H1 (cell line): ENCODE results near the gene FBXO21. TPM values are rescaled to one million over a fixed set of nuclear protein-coding genes. Genes with fewer than 3 reads are reported as not detected.

Experiments
- CTCF ChIA-PET: fragments of 300-600 bp; sonication (Branson Sonifier 250); formaldehyde crosslinking; loops from one replicate; lab custom pipeline; 2021; ENCODE audit not compliant: partially characterized antibody; lab: Charles Lee
- POLR2A ChIA-PET: fragments of 300-600 bp; sonication (Branson Sonifier 250); formaldehyde crosslinking; loops from one replicate; lab custom pipeline; 2021; ENCODE audit warnings: inconsistent platforms; ENCODE audit not compliant: partially characterized antibody; lab: Charles Lee
- DNase-seq, 2 experiments: peaks; one replicate each; pipeline versions ENCODE4 v3.0.0 to v3.0.0-alpha.2; 2010 to 2022; ENCODE audit warnings: low spot score in 2 of 2, low read depth in 1 of 2, mixed read lengths in 1 of 2
- FAIRE-seq: peaks from 2 replicates; lab custom pipeline; 2011; peaks lifted over from hg19 to GRCh38; lab: Jason Lieb, UNC
- H2AFZ ChIP-seq: 2 replicates; pipeline ENCODE4 v1.8.1; 2012; ENCODE audit warnings: low read length, inconsistent platforms
- H2AK5ac ChIP-seq: 2 replicates; pipeline ENCODE4 v1.6.1; 2013; ENCODE audit warnings: low read depth, low read length
- H2BK120ac ChIP-seq: replicated peaks from 2 replicates; pipeline ENCODE3; 2013; ENCODE audit warnings: low read depth, low read length, inconsistent platforms
- H2BK12ac ChIP-seq: 2 replicates; pipeline ENCODE4 v1.6.1; 2013; ENCODE audit warnings: low read depth, low read length
- H2BK15ac ChIP-seq: 2 replicates; pipeline ENCODE4 v1.6.1; 2013; ENCODE audit warnings: low read length
- H2BK20ac ChIP-seq: 2 replicates; pipeline ENCODE4 v1.6.1; 2013; ENCODE audit warnings: low read length
- H2BK5ac ChIP-seq: 2 replicates; pipeline ENCODE4 v1.6.1; 2013; ENCODE audit warnings: low read depth, low read length
- H3K14ac ChIP-seq: 2 replicates; pipeline ENCODE4 v1.6.1; 2013; ENCODE audit warnings: inconsistent platforms; ENCODE audit not compliant: insufficient read length
- H3K18ac ChIP-seq: 2 replicates; pipeline ENCODE4 v1.6.1; 2013; ENCODE audit warnings: low read length; ENCODE audit errors: extremely low read depth
- H3K23ac ChIP-seq: 2 replicates; pipeline ENCODE4 v1.6.1; 2013; ENCODE audit warnings: inconsistent platforms; ENCODE audit not compliant: insufficient read length
- H3K23me2 ChIP-seq: 2 replicates; pipeline ENCODE4 v1.6.1; 2013; ENCODE audit warnings: low read depth, low read length
- H3K27ac ChIP-seq: 2 replicates; pipeline ENCODE4 v1.6.1; 2011; ENCODE audit warnings: low read depth, low read length, inconsistent platforms
- H3K27me3 ChIP-seq, 4 experiments: replicated peaks in 1 of 4; 1 replicate in 1 of 4; 2 replicates in 3 of 4; pipeline versions ENCODE4 v1.6.1 to v1.8.1; 2011 to 2013; ENCODE audit warnings: low read length in 3 of 4, mild to moderate bottlenecking in 3 of 4, inconsistent platforms in 2 of 4, mixed read lengths in 2 of 4, moderate library complexity in 1 of 4; ENCODE audit not compliant: control insufficient read depth in 3 of 4, insufficient read depth in 3 of 4; ENCODE audit errors: extremely low read depth in 1 of 4
- H3K36me3 ChIP-seq, 4 experiments: 2 replicates each; pipeline versions ENCODE4 v1.6.1 to v1.8.1; 2011 to 2013; ENCODE audit warnings: mild to moderate bottlenecking in 4 of 4, low read length in 3 of 4, moderate library complexity in 2 of 4, control low read depth in 1 of 4, inconsistent platforms in 1 of 4; ENCODE audit not compliant: insufficient read depth in 4 of 4, control insufficient read depth in 2 of 4
- H3K4ac ChIP-seq: replicated peaks from 2 replicates; pipeline ENCODE3; 2013; ENCODE audit warnings: low read length, low read depth, mixed read lengths, inconsistent platforms; ENCODE audit not compliant: insufficient read length
- H3K4me1 ChIP-seq, 4 experiments: replicated peaks in 1 of 4; 1 replicate in 1 of 4; 2 replicates in 3 of 4; pipeline versions ENCODE4 v1.6.1 to v1.8.1; 2011 to 2013; ENCODE audit warnings: low read length in 3 of 4, inconsistent platforms in 2 of 4, mixed read lengths in 1 of 4; ENCODE audit not compliant: insufficient read depth in 4 of 4, control insufficient read depth in 3 of 4
- H3K4me2 ChIP-seq, 2 experiments: 2 replicates each; pipeline versions ENCODE4 v1.6.1 to v1.8.1; 2011 to 2013; ENCODE audit warnings: low read depth in 2 of 2, low read length in 2 of 2, control low read depth in 1 of 2, inconsistent platforms in 1 of 2, mild to moderate bottlenecking in 1 of 2; ENCODE audit not compliant: insufficient read depth in 1 of 2
- H3K4me3 ChIP-seq, 4 experiments: fragments of 200-600, 300-600 bp in 1 of 4; sonication (generic), shearing (Covaris generic), sonication (Bioruptor Twin) in 1 of 4; 2 replicates each; pipeline versions ENCODE4 v1.5.1 to v1.8.1; 2011 to 2016; ENCODE audit warnings: low read length in 4 of 4, low read depth in 3 of 4, control low read depth in 2 of 4, inconsistent platforms in 2 of 4, mild to moderate bottlenecking in 2 of 4, mixed read lengths in 1 of 4, moderate library complexity in 1 of 4; ENCODE audit not compliant: insufficient read depth in 2 of 4; ENCODE audit errors: extremely low read depth in 1 of 4
- H3K56ac ChIP-seq: replicated peaks from 2 replicates; pipeline ENCODE3; 2013; ENCODE audit warnings: low read depth, mild to moderate bottlenecking, mixed read lengths, low read length, inconsistent platforms; ENCODE audit not compliant: insufficient read length
- H3K79me1 ChIP-seq: 2 replicates; pipeline ENCODE4 v1.6.1; 2013; ENCODE audit warnings: low read depth, low read length, control low read depth
- H3K79me2 ChIP-seq, 2 experiments: 2 replicates each; pipeline versions ENCODE4 v1.6.1 to v1.8.1; 2012 to 2013; ENCODE audit warnings: low read length in 2 of 2, mild to moderate bottlenecking in 2 of 2, inconsistent platforms in 1 of 2; ENCODE audit not compliant: insufficient read depth in 2 of 2, control insufficient read depth in 1 of 2
- H3K9ac ChIP-seq, 4 experiments: replicated peaks in 1 of 4; 1 replicate in 1 of 4; 2 replicates in 3 of 4; pipeline versions ENCODE4 v1.6.1 to v1.8.1; 2011 to 2013; ENCODE audit warnings: low read depth in 3 of 4, low read length in 3 of 4, control low read depth in 2 of 4, mild to moderate bottlenecking in 2 of 4, moderate library complexity in 2 of 4, inconsistent platforms in 1 of 4; ENCODE audit errors: extremely low read depth in 1 of 4
- H3K9me3 ChIP-seq, 2 experiments: 2 replicates each; pipeline versions ENCODE4 v1.6.1 to v1.8.1; 2012 to 2013; ENCODE audit warnings: mild to moderate bottlenecking in 2 of 2, moderate library complexity in 2 of 2, control low read depth in 1 of 2, inconsistent platforms in 1 of 2, low read depth in 1 of 2, low read length in 1 of 2, mixed read lengths in 1 of 2; ENCODE audit not compliant: insufficient read depth in 2 of 2
- H4K20me1 ChIP-seq, 2 experiments: replicated peaks in 1 of 2; 2 replicates each; pipeline versions ENCODE3 to v1.8.1; 2011 to 2013; ENCODE audit warnings: inconsistent platforms in 2 of 2, low read length in 2 of 2, mild to moderate bottlenecking in 1 of 2; ENCODE audit not compliant: insufficient read depth in 2 of 2, control insufficient read depth in 1 of 2
- H4K5ac ChIP-seq: 2 replicates; pipeline ENCODE4 v1.6.1; 2013; ENCODE audit warnings: low read length, low read depth, mixed read lengths, inconsistent platforms; ENCODE audit not compliant: insufficient read length
- H4K8ac ChIP-seq: 2 replicates; pipeline ENCODE4 v1.8.0; 2013; ENCODE audit warnings: mild to moderate bottlenecking, moderate library complexity, low read length, inconsistent platforms; ENCODE audit not compliant: insufficient read depth; ENCODE audit errors: extremely low read depth
- H4K91ac ChIP-seq: replicated peaks from 2 replicates; pipeline ENCODE3; 2013; ENCODE audit warnings: low read length, mixed read lengths, inconsistent platforms; ENCODE audit not compliant: insufficient read length
- ATF2 ChIP-seq: IDR thresholded peaks from 2 replicates; pipeline ENCODE4 v1.6.1; 2012; ENCODE audit warnings: low read length, inconsistent platforms
- ATF3 ChIP-seq: IDR thresholded peaks from 2 replicates; pipeline ENCODE4 v1.6.1; 2011; ENCODE audit warnings: low read depth, mild to moderate bottlenecking, low read length; ENCODE audit not compliant: insufficient read depth
- BCL11A ChIP-seq, 2 experiments: IDR thresholded peaks; one replicate each; pipeline ENCODE4 v1.6.1; 2011; ENCODE audit warnings: low read depth in 2 of 2, low read length in 2 of 2, mild to moderate bottlenecking in 2 of 2
- BRCA1 ChIP-seq: IDR thresholded peaks from 2 replicates; pipeline ENCODE4 v1.6.1; 2012; ENCODE audit warnings: low read depth, low read length, improper control_type of control experiment
- CHD2 ChIP-seq: IDR thresholded peaks from 2 replicates; pipeline ENCODE4 v1.6.1; 2012; ENCODE audit warnings: low read length, improper control_type of control experiment
- FOSL1 ChIP-seq: IDR thresholded peaks from 2 replicates; pipeline ENCODE4 v1.6.1; 2011; ENCODE audit warnings: mild to moderate bottlenecking, low read depth, low read length, moderate library complexity; ENCODE audit not compliant: insufficient read depth
- JUN ChIP-seq: IDR thresholded peaks from 2 replicates; pipeline ENCODE4 v1.6.1; 2011; ENCODE audit warnings: low read depth, mild to moderate bottlenecking, improper control_type of control experiment, low read length
- JUND ChIP-seq: IDR thresholded peaks from 2 replicates; pipeline ENCODE4 v1.6.1; 2011; ENCODE audit warnings: mild to moderate bottlenecking, improper control_type of control experiment, low read length
- NRF1 ChIP-seq: IDR thresholded peaks from 2 replicates; pipeline ENCODE4 v1.6.1; 2011; ENCODE audit warnings: mild to moderate bottlenecking, low read depth, low read length, improper control_type of control experiment
- POLR2A ChIP-seq, 2 experiments: IDR thresholded peaks; 1 replicate in 1 of 2; 2 replicates in 1 of 2; pipeline ENCODE4 v1.6.1; 2011; ENCODE audit warnings: low read depth in 2 of 2, low read length in 2 of 2, mild to moderate bottlenecking in 2 of 2; ENCODE audit errors: control extremely low read depth in 1 of 2
- SP2 ChIP-seq: IDR thresholded peaks from 2 replicates; pipeline ENCODE4 v1.6.1; 2012; ENCODE audit warnings: mild to moderate bottlenecking, low read length, inconsistent platforms
- SP4 ChIP-seq: IDR thresholded peaks from 2 replicates; pipeline ENCODE4 v1.6.1; 2012; ENCODE audit warnings: low read length, inconsistent platforms
- SUZ12 ChIP-seq: fragments of 200-600 bp; sonication (generic); IDR thresholded peaks from 2 replicates; pipeline ENCODE4 v1.6.1; 2012; ENCODE audit warnings: mild to moderate bottlenecking, inconsistent platforms, low read length, moderate library complexity, mixed read lengths
- WGBS, 2 experiments: shearing (Covaris generic) in 1 of 2; methylation state at CpG; one replicate each; pipeline versions ENCODE4 v1.1.6 to v1.1.7; 2013 to 2015; ENCODE audit warnings: low lambda C conversion rate in 2 of 2, mixed read lengths in 2 of 2, inconsistent platforms in 1 of 2, low coverage in 1 of 2, missing lambda C conversion rate in 1 of 2; ENCODE audit not compliant: insufficient replicate concordance in 2 of 2, insufficient coverage in 1 of 2, insufficient read length in 1 of 2; ENCODE audit errors: extremely low coverage in 1 of 2, missing lambda C conversion rate in 1 of 2; 5-methylcytosine and 5-hydroxymethylcytosine counted together
- polyA plus RNA-seq, 7 experiments: library from polyadenylated mRNA; depleted of rRNA in 3 of 7; stranded (reverse) in 5 of 7; unstranded in 2 of 7; fragments of >200 nt in 5 of 7; fragments of 200-250 nt in 2 of 7; gene quantifications; 1 replicate in 5 of 7; 2 replicates in 1 of 7; 4 replicates in 1 of 7; pipeline versions ENCODE4 v1.2.1 to v1.2.3, GENCODE V29; 2011 to 2013; ENCODE audit warnings: missing spikeins in 2 of 7, mixed read lengths in 2 of 7
- total RNA-seq: library from RNA; stranded (reverse); fragmentation: NEBNext Ultra II Directional; extraction: Animal tissue kit (Norgen Biotek cat#: 25700); gene quantifications from 2 replicates; pipeline ENCODE4 v1.2.1, GENCODE V29; 2021

Gene FBXO21
- total and polyA plus RNA-seq, 2 of the 8 experiments (the other 6 are each of a cell fraction or from before 2014, with no cell fraction given), result 57.0 to 80.6 TPM

- DNase-seq (no peak), FAIRE-seq (no peak)
- H3K23ac ChIP-seq, result no peak overlapping the region
- H3K4me3 ChIP-seq, result no peak overlapping the region
- no peak overlapping the region for H4K91ac ChIP-seq
- H4K8ac ChIP-seq, result no peak overlapping the region
- no peak overlapping the region for H3K9ac ChIP-seq
- no peak overlapping the region for H2AK5ac ChIP-seq
- no peak overlapping the region for H3K4me2 ChIP-seq
- no peak overlapping the region for H3K27ac ChIP-seq
- no peaks in the 10 kb centered on the region for H3K9me3 ChIP-seq
- H3K23me2 ChIP-seq, result no peaks in the 10 kb centered on the region
- no peaks in the 10 kb centered on the region for H3K79me2 ChIP-seq
- H2BK5ac ChIP-seq, result no peak overlapping the region
- H3K18ac ChIP-seq, result no peak overlapping the region
- ChIA-PET POLR2A (no interaction called here), CTCF (interaction anchor here (1.3 kb wide), 1 partner anchor 21 kb away, joined by 6 read pairs; no protein-coding TSS in a partner anchor)
- no peak overlapping the region for H4K5ac ChIP-seq
- no peak overlapping the region for H2BK120ac ChIP-seq
- H4K20me1 ChIP-seq, result peaks cover 2 to 5% of the 10 kb centered on the region in 2 experiments
- H2BK15ac ChIP-seq, result no peak overlapping the region
- peaks cover 34 to 90% (median 67%) of the 10 kb centered on the region in 4 experiments for H3K36me3 ChIP-seq
- H2BK12ac ChIP-seq, result no peak overlapping the region
- no peak overlapping the region for H2AFZ ChIP-seq
- no peaks in the 10 kb centered on the region; the same call in 1 of the 2 replicates for H3K79me1 ChIP-seq
- H3K4ac ChIP-seq, result no peak overlapping the region
- H3K14ac ChIP-seq, result no peak overlapping the region
- WGBS, 2 experiments, result 96% methylated on average over 3 of the region's 3 CpGs; no CpG with 5 or more reads in 1 of the 2 experiments
- H3K27me3 ChIP-seq, result no peaks in the 10 kb centered on the region
- H3K56ac ChIP-seq, result no peak overlapping the region
- H2BK20ac ChIP-seq, result no peak overlapping the region
- no peaks in the 10 kb centered on the region for H3K4me1 ChIP-seq
- no peak for TF ChIP-seq POLR2A (IDR thresholded peaks at IDR 0.05; ENCODE audit: control extremely low read depth in 1 of 2, low read depth in 2 of 2, low read length in 2 of 2)
- no peak for TF ChIP-seq ATF3
- no peak for TF ChIP-seq SP2
- TF ChIP-seq NRF1, result no peak
- no peak for TF ChIP-seq ATF2
- TF ChIP-seq SP4, result no peak
- no peak for TF ChIP-seq SUZ12
- TF ChIP-seq BRCA1, result no peak
- no peak for TF ChIP-seq CHD2
- TF ChIP-seq JUND, result no peak
- no peak for TF ChIP-seq BCL11A (IDR thresholded peaks at IDR 0.05; ENCODE audit: low read depth in 2 of 2, low read length in 2 of 2)
- no peak for TF ChIP-seq JUN
- no peak for TF ChIP-seq FOSL1
These were observed 18.1 kb downstream of the FBXO21 start for GRCh38 chr12:117172168-117172567.
